HG02588 (cell line): Measurements from ENCODE around the gene PIK3R6.
"Not testable (repeated sequence)": the region's sequence is repeated elsewhere in the genome, so short reads cannot be mapped to it uniquely, and the experiment has no call there.

Experiments
- ATAC-seq: cut with Tn5 transposase; IDR thresholded peaks from one replicate; pipeline ENCODE4 v1.9.1; 2021; ENCODE audit warnings: mild to moderate bottlenecking, moderate library complexity; ENCODE audit not compliant: unreplicated experiment

The PIK3R6 gene

GRCh38 chr17:8830141-8830540 lies 37.3 kb downstream of the PIK3R6 start:
- ATAC-seq = no peak

- no peak for ATAC-seq
These were observed 38.2 kb downstream of the PIK3R6 start for GRCh38 chr17:8829036-8829941.

GRCh38 chr17:8828517-8828875 lies 39.0 kb downstream of the PIK3R6 start:
- no peak for ATAC-seq

GRCh38 chr17:8826808-8827435 lies 40.6 kb downstream of the PIK3R6 start:
- ATAC-seq = no peak

GRCh38 chr17:8825802-8826201 lies 41.7 kb downstream of the PIK3R6 start:
- no peak for ATAC-seq

GRCh38 chr17:8823279-8823678 lies 44.2 kb downstream of the PIK3R6 start:
- ATAC-seq = no peak

- ATAC-seq = no peak
These were observed 45.0 kb downstream of the PIK3R6 start for GRCh38 chr17:8822401-8823035.

- no peak for ATAC-seq
These were observed 45.9 kb downstream of the PIK3R6 start for GRCh38 chr17:8821446-8822105.

- ATAC-seq = no peak
These were observed 47.0 kb downstream of the PIK3R6 start for GRCh38 chr17:8820311-8821010.

- no peak for ATAC-seq
These were observed 48.7 kb downstream of the PIK3R6 start for GRCh38 chr17:8818654-8819330.

- no peak for ATAC-seq
These were observed 49.4 kb downstream of the PIK3R6 start for GRCh38 chr17:8818047-8818446.

GRCh38 chr17:8806926-8807550 lies 60.4 kb downstream of the PIK3R6 start:
- peak; percentile 80 for ATAC-seq

- ATAC-seq = peak; percentile 28
These were observed 61.1 kb downstream of the PIK3R6 start for GRCh38 chr17:8806253-8806925.

- ATAC-seq = not testable (repeated sequence)
These were observed 62.1 kb downstream of the PIK3R6 start for GRCh38 chr17:8805396-8805795.

- ATAC-seq = no peak
These were observed 63.7 kb downstream of the PIK3R6 start for GRCh38 chr17:8803531-8804420.

- ATAC-seq = no peak
These were observed 66.2 kb downstream of the PIK3R6 start for GRCh38 chr17:8801135-8801840.

- ATAC-seq = no peak
These were observed 66.8 kb downstream of the PIK3R6 start for GRCh38 chr17:8800656-8801055.
